ENCODE data around the gene TGM1.

The TGM1 gene

DNA sequence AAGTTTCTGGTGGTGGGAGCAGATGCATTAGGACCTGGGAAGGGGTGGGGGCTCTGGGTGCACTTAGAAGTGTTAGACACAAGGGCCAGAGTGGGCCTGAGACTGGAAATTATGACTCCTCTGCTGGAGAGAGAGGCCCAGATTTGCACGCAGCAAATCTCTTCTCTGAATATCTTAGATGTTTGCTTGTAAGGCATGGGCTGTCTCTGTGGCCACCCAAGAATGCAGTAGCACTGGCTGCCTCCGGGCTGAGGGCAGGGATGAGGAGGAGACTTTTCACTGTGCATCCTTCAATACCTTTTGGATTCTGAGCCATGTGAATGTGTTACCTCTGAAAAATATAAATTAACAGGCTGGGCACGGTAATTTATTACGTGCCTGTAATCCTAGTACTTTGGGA, 22.4 kb upstream of the TGM1 start (continued):
- TF ChIP-seq, protein P1, sequence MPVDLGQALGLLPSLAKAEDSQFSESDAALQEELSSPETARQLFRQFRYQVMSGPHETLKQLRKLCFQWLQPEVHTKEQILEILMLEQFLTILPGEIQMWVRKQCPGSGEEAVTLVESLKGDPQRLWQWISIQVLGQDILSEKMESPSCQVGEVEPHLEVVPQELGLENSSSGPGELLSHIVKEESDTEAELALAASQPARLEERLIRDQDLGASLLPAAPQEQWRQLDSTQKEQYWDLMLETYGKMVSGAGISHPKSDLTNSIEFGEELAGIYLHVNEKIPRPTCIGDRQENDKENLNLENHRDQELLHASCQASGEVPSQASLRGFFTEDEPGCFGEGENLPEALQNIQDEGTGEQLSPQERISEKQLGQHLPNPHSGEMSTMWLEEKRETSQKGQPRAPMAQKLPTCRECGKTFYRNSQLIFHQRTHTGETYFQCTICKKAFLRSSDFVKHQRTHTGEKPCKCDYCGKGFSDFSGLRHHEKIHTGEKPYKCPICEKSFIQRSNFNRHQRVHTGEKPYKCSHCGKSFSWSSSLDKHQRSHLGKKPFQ (tag by site-specific recombination; IDR thresholded peaks at IDR 0.05): no peak

DNA sequence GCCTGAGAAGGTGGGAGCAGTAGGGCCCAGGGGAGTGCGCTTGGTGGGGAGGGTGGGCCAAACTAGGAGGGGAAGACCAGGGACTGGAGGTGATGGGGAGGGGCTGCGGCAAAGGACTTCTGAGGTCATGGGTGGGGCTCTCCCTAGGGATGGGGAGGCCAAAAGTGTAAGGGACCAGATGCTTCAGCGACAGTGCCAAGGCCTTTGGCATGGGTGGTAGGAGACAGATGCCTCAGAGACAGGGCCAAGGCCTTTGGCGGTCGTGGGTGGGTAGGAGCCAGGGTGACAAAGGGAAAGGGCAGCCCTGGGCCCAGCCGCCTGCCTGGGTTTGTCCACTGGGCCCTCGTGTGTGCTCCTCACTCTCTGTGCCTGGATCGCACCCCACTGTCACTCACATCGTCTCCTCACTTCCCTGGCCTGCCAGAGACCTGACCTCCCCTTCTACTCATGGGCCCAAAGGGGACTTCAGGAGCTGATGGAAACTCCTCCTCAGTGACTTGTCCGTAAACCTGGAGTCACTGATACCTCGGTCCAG, 21.6 kb upstream of the TGM1 start:
- ChIA-PET POLR2A (interaction anchor here (1.7 to 2.1 kb wide), 2 partner anchors 13 to 42 kb away, joined by 9 to 12 read pairs; partner anchors contain the start of genes RABGGTA and TINF2), CTCF (interaction anchor here (2.0 kb wide), 1 partner anchor 42 kb away, joined by 7 read pairs; the partner anchor contains the start of gene TINF2)
- TF ChIP-seq ZFHX2 (tag by site-specific recombination; conservative IDR thresholded peaks at IDR 0.05) (no peak), ZNF404 (tag by site-specific recombination; IDR thresholded peaks at IDR 0.05) (no peak), ZNF114 (tag by site-specific recombination; IDR thresholded peaks at IDR 0.05) (no peak), ZFP37 (tag by site-specific recombination; IDR thresholded peaks at IDR 0.05) (no peak), ZNF341 (tag by site-specific recombination; IDR thresholded peaks at IDR 0.05; ENCODE audit: low read depth) (no peak)
- TF ChIP-seq, protein P2, sequence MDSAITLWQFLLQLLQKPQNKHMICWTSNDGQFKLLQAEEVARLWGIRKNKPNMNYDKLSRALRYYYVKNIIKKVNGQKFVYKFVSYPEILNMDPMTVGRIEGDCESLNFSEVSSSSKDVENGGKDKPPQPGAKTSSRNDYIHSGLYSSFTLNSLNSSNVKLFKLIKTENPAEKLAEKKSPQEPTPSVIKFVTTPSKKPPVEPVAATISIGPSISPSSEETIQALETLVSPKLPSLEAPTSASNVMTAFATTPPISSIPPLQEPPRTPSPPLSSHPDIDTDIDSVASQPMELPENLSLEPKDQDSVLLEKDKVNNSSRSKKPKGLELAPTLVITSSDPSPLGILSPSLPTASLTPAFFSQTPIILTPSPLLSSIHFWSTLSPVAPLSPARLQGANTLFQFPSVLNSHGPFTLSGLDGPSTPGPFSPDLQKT (IDR thresholded peaks at IDR 0.05; ENCODE audit: borderline replicate concordance, low read depth, low read length): no peak
- H3K36me3 ChIP-seq (ENCODE audit: control insufficient read depth in 2 of 2, insufficient read depth in 1 of 2, low read length in 2 of 2): peaks cover 0 to 4% of the 10 kb centered on the region in 2 experiments; a peak in 1 of 3 replicates
- H3K4me1 ChIP-seq (ENCODE audit: control insufficient read depth, insufficient read depth, low read length): no peaks in the 10 kb centered on the region
- no peak overlapping the region for H3K4me3 ChIP-seq (ENCODE audit: low read depth, low read length)
- H3K9me3 ChIP-seq (ENCODE audit: control insufficient read depth, insufficient read depth, low read depth, low read length): no peaks in the 10 kb centered on the region
- H3K27ac ChIP-seq (ENCODE audit: extremely low read depth, low read depth, low read length): no peak overlapping the region

DNA sequence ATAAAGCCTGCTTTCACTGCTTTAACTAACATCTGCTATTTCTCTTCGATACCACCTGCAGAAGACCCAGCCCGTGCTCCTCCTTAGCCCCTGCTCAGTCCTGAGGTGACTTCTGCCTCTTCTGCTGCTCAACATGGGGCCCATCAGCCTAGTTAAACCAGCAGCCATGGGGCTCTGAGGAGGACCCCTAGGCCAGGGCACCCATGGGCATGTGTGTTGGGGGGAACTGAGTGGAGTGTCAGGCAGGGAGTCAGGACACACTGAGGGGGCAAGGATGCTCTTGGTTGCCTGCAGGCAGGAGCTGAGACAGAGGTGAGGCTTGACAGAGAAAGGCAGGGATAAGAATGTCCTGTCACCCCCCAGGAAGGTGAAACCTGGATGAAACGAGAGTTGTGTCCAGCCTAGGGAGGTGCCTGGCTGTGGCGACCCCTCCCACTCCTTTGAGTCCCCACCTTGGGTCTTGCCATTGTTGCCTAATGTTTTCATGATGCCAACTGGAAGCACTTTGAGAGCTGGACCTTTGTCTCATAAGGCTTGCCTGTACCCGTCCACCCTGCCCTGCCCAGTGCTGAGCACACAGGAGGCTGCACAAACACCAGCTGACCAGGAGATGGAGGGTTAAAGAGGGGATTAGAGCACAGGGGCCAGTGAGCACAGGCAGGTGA, 21.0 kb upstream of the TGM1 start:
- CTCF ChIA-PET: interaction anchor here (0.5 to 2.0 kb wide), 6 partner anchors 11 to 147 kb away, joined by 3 to 7 read pairs (median 4); partner anchors contain the start of genes CBLN3, KHNYN and TINF2
- no peaks in the 10 kb centered on the region for H3K9me3 ChIP-seq (ENCODE audit: control insufficient read depth, insufficient read depth, low read depth, low read length)
- no peaks in the 10 kb centered on the region for H3K36me3 ChIP-seq (ENCODE audit: control insufficient read depth in 2 of 2, insufficient read depth in 1 of 2, low read length in 2 of 2)
- H3K4me1 ChIP-seq (ENCODE audit: control insufficient read depth, insufficient read depth, low read length): no peaks in the 10 kb centered on the region
- H3K4me3 ChIP-seq (ENCODE audit: low read depth, low read length): no peak overlapping the region
- POLR2A ChIA-PET: interaction anchor here (1.4 to 2.1 kb wide), 3 partner anchors 10 to 42 kb away, joined by 3 to 12 read pairs (median 9); partner anchors contain the start of genes RABGGTA and TINF2
- H3K27ac ChIP-seq (ENCODE audit: extremely low read depth, low read depth, low read length): 0 out of 2 replicates have a peak overlapping the region, but pooled peaks have one; percentile 31
- no peak for TF ChIP-seq ZNF664 (tag by site-specific recombination; IDR thresholded peaks at IDR 0.05)
- no peak for TF ChIP-seq BCL11A (tag by site-specific recombination; IDR thresholded peaks at IDR 0.05; ENCODE audit: low read depth)
- no peak for TF ChIP-seq ZNF354C (tag by site-specific recombination; IDR thresholded peaks at IDR 0.05; ENCODE audit: borderline replicate concordance, low read depth)
- TF ChIP-seq IKZF3 (tag by site-specific recombination; IDR thresholded peaks at IDR 0.05): no peak
- TF ChIP-seq, protein P2 (IDR thresholded peaks at IDR 0.05; ENCODE audit: borderline replicate concordance, low read depth, low read length): no peak
- TF ChIP-seq, protein P3, sequence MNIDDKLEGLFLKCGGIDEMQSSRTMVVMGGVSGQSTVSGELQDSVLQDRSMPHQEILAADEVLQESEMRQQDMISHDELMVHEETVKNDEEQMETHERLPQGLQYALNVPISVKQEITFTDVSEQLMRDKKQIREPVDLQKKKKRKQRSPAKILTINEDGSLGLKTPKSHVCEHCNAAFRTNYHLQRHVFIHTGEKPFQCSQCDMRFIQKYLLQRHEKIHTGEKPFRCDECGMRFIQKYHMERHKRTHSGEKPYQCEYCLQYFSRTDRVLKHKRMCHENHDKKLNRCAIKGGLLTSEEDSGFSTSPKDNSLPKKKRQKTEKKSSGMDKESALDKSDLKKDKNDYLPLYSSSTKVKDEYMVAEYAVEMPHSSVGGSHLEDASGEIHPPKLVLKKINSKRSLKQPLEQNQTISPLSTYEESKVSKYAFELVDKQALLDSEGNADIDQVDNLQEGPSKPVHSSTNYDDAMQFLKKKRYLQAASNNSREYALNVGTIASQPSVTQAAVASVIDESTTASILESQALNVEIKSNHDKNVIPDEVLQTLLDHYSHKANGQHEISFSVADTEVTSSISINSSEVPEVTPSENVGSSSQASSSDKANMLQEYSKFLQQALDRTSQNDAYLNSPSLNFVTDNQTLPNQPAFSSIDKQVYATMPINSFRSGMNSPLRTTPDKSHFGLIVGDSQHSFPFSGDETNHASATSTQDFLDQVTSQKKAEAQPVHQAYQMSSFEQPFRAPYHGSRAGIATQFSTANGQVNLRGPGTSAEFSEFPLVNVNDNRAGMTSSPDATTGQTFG (tag by site-specific recombination; IDR thresholded peaks at IDR 0.05; ENCODE audit: borderline replicate concordance): no peak
- TF ChIP-seq, protein P4, sequence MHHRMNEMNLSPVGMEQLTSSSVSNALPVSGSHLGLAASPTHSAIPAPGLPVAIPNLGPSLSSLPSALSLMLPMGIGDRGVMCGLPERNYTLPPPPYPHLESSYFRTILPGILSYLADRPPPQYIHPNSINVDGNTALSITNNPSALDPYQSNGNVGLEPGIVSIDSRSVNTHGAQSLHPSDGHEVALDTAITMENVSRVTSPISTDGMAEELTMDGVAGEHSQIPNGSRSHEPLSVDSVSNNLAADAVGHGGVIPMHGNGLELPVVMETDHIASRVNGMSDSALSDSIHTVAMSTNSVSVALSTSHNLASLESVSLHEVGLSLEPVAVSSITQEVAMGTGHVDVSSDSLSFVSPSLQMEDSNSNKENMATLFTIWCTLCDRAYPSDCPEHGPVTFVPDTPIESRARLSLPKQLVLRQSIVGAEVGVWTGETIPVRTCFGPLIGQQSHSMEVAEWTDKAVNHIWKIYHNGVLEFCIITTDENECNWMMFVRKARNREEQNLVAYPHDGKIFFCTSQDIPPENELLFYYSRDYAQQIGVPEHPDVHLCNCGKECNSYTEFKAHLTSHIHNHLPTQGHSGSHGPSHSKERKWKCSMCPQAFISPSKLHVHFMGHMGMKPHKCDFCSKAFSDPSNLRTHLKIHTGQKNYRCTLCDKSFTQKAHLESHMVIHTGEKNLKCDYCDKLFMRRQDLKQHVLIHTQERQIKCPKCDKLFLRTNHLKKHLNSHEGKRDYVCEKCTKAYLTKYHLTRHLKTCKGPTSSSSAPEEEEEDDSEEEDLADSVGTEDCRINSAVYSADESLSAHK (tag by site-specific recombination; IDR thresholded peaks at IDR 0.05): no peak
- no peak for TF ChIP-seq ZNF776 (tag by site-specific recombination; IDR thresholded peaks at IDR 0.05; ENCODE audit: borderline replicate concordance)
- TF ChIP-seq ZBTB21 (tag by site-specific recombination; IDR thresholded peaks at IDR 0.05): no peak
- no peak for TF ChIP-seq HOXC10 (CRISPR knock-in tag; IDR thresholded peaks at IDR 0.05)

Measured in HEK293 (cell line).